Karpas-422 (cell line): ENCODE measurements around the gene KIF19. TPM values are rescaled to one million over a fixed set of nuclear protein-coding genes. Genes with fewer than 3 reads are reported as not detected.

Experiments used
- DNase-seq: peaks from one replicate; pipeline ENCODE4 v3.0.0-alpha.2; 2015
- H2AFZ ChIP-seq: fragments of 200-600 bp; sonication (generic); 2 replicates; pipeline ENCODE4 v1.6.1; 2014; ENCODE audit warnings: antibody characterized with exemption, low read length, mixed read lengths
- H3K27ac ChIP-seq: fragments of 200-600 bp; sonication (generic); 2 replicates; pipeline ENCODE4 v1.5.1; 2014; ENCODE audit warnings: mild to moderate bottlenecking, low read length, moderate library complexity
- H3K27me3 ChIP-seq: fragments of 200-600 bp; sonication (generic); 2 replicates; pipeline ENCODE4 v1.6.1; 2014; ENCODE audit warnings: low read length, mixed read lengths
- H3K36me3 ChIP-seq: fragments of 200-600 bp; sonication (generic); 2 replicates; pipeline ENCODE4 v1.6.1; 2014; ENCODE audit warnings: low read length, mixed read lengths; ENCODE audit not compliant: insufficient read depth
- H3K4me1 ChIP-seq: fragments of 200-600 bp; sonication (generic); 2 replicates; pipeline ENCODE4 v1.6.1; 2014; ENCODE audit warnings: mild to moderate bottlenecking, low read length, mixed read lengths
- H3K4me2 ChIP-seq: fragments of 200-600 bp; sonication (generic); 2 replicates; pipeline ENCODE4 v1.6.1; 2014; ENCODE audit warnings: low read length, low read depth, mild to moderate bottlenecking; ENCODE audit not compliant: poor library complexity, severe bottlenecking
- H3K4me3 ChIP-seq: fragments of 200-600 bp; sonication (generic); 2 replicates; pipeline ENCODE4 v1.5.1; 2014; ENCODE audit warnings: mild to moderate bottlenecking, antibody characterized with exemption, low read length, mixed read lengths
- H3K79me2 ChIP-seq: fragments of 200-600 bp; sonication (generic); 2 replicates; pipeline ENCODE4 v1.6.1; 2014; ENCODE audit warnings: mild to moderate bottlenecking, low read length, mixed read lengths
- H3K9ac ChIP-seq: fragments of 200-600 bp; sonication (generic); 2 replicates; pipeline ENCODE4 v1.6.0; 2014; ENCODE audit warnings: low read length
- H3K9me2 ChIP-seq: fragments of 200-600 bp; sonication (generic), shearing (Covaris generic); replicated peaks from 2 replicates; pipeline ENCODE4 v1.6.0; 2014; ENCODE audit warnings: mild to moderate bottlenecking, low read length, moderate library complexity; ENCODE audit not compliant: insufficient read depth
- H3K9me3 ChIP-seq: fragments of 300-700, 200-600 bp; sonication (generic); 2 replicates; pipeline ENCODE4 v1.6.1; 2014; ENCODE audit warnings: low read length, mixed read lengths
- H4K20me1 ChIP-seq: fragments of 200-600 bp; sonication (generic); 2 replicates; pipeline ENCODE4 v1.6.1; 2014; ENCODE audit warnings: mild to moderate bottlenecking, antibody characterized with exemption, low read length, low read depth; ENCODE audit not compliant: insufficient read depth
- total RNA-seq: library from RNA; depleted of rRNA; stranded (reverse); fragments of >200 nt; shearing (Covaris generic); gene quantifications from 2 replicates; pipeline ENCODE4 v1.2.3, GENCODE V29; 2014; ENCODE audit warnings: low replicate concordance

The KIF19 gene
- total RNA-seq, 1 experiment from 2014 or later = not detected

DNA sequence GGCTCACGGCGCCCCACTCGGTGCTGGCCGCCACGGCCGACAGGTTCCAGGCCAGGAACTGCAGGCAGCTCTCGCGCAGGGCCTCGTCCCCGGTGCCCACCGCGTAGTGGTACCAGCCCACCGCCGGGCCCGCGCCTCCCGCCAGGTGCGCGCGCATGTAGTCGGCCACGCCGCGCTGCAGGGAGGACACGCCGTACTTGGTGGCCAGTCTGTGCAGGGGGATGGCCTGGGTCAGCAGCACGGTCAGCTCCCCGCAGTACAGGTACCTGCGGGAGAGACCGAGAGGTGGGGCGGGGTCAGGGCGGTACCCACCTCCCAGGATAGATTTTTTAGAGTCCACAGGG lies 31.4 kb downstream of the KIF19 start:
- H3K27me3 ChIP-seq = no peaks in the 10 kb centered on the region

DNA sequence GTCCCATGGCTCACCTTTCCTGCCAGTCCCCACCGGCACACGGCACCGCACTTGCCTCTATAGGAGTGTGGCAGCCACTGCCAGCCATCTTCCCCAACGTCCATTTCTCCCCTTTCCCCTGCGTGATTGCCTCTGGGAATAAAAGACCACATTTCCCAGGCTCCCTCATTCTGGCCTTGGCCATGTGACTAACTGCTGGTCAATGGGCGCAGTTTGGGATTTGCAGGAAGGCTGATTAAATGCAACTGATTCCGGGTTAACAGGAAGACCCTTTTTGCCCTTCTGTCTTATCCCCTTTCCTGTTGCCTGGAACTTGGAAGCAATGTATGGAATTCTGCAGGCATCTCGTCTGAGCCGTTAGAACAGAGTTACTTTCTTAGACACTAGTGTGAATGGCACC lies 32.7 kb downstream of the KIF19 start:
- no peaks in the 10 kb centered on the region for H3K4me1 ChIP-seq
- H3K36me3 ChIP-seq = no peaks in the 10 kb centered on the region
- H3K79me2 ChIP-seq = no peaks in the 10 kb centered on the region
- no peaks in the 10 kb centered on the region for H4K20me1 ChIP-seq
- H3K27ac ChIP-seq = no peak overlapping the region
- H3K9me2 ChIP-seq = no peaks in the 10 kb centered on the region
- no peaks in the 10 kb centered on the region for H3K27me3 ChIP-seq
- H3K4me3 ChIP-seq = no peak overlapping the region
- H3K4me2 ChIP-seq = no peak overlapping the region
- H3K9me3 ChIP-seq = no peaks in the 10 kb centered on the region
- no peak overlapping the region for H2AFZ ChIP-seq
- no peak for DNase-seq
- no peak overlapping the region for H3K9ac ChIP-seq

More for the DNA sequence above, 31.4 kb downstream of the KIF19 start:
- H3K4me3 ChIP-seq = no peak overlapping the region
- H3K4me2 ChIP-seq = no peak overlapping the region
- no peaks in the 10 kb centered on the region for H3K4me1 ChIP-seq
- H3K9ac ChIP-seq = no peak overlapping the region
- H2AFZ ChIP-seq = no peak overlapping the region
- H3K36me3 ChIP-seq = no peaks in the 10 kb centered on the region
- H3K9me3 ChIP-seq = no peaks in the 10 kb centered on the region
- DNase-seq = no peak
- no peak overlapping the region for H3K27ac ChIP-seq
- no peaks in the 10 kb centered on the region for H3K79me2 ChIP-seq
- H4K20me1 ChIP-seq = no peaks in the 10 kb centered on the region
- H3K9me2 ChIP-seq = no peaks in the 10 kb centered on the region

DNA sequence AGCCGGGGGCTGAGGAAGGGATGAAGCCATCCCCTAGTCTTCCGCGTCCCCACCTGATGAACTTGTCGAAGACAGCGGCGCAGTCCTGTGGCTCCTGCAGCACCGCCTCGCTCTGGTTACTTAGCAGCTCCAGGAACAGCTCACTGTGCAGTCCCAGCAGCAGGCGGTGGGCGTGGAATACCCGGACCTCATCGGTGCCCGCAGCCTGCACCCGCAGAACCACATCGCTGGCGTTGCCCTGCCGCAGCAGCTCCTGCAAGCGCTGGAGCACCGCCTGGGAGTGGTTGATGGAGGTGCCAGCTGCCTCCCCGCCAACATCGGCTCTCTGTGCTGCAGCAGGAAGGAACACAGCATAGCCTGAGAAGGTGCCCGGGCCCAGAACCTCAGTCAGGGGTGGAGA lies 33.9 kb downstream of the KIF19 start:
- no peaks in the 10 kb centered on the region for H3K9me2 ChIP-seq
- H3K27ac ChIP-seq = no peak overlapping the region
- H3K27me3 ChIP-seq = no peaks in the 10 kb centered on the region
- no peaks in the 10 kb centered on the region for H3K36me3 ChIP-seq
- H3K9me3 ChIP-seq = no peaks in the 10 kb centered on the region
- H3K4me1 ChIP-seq = no peaks in the 10 kb centered on the region
- no peaks in the 10 kb centered on the region for H4K20me1 ChIP-seq
- H2AFZ ChIP-seq = no peak overlapping the region
- no peak overlapping the region for H3K4me2 ChIP-seq
- H3K9ac ChIP-seq = no peak overlapping the region
- DNase-seq = no peak
- no peak overlapping the region for H3K4me3 ChIP-seq
- no peaks in the 10 kb centered on the region for H3K79me2 ChIP-seq

DNA sequence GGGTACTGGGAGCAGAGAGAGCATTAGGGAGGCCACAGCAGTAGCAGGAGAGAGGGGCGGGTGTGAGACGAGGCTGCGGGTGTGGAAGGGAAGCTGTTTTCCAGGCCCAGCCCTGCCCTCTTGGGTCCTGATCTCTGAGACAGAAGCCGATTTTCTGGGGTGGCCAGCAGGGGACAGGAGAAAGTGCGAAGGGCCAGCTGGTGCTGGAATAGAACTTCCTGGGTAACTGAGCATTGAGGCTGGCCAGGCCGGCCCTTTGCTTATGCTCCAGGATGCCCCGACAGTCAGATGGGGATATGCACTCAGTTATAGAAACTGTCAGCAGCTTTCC lies 34.8 kb downstream of the KIF19 start:
- no peak for DNase-seq
- Histone ChIP-seq H3K4me2 (no peak overlapping the region), H3K4me1 (no peaks in the 10 kb centered on the region), H3K36me3 (no peaks in the 10 kb centered on the region), H3K27me3 (no peaks in the 10 kb centered on the region), H3K4me3 (no peak overlapping the region), H3K9ac (no peak overlapping the region), H2AFZ (no peak overlapping the region), H3K27ac (no peak overlapping the region), H3K79me2 (no peaks in the 10 kb centered on the region), H4K20me1 (no peaks in the 10 kb centered on the region), H3K9me3 (no peaks in the 10 kb centered on the region), H3K9me2 (no peaks in the 10 kb centered on the region)

DNA sequence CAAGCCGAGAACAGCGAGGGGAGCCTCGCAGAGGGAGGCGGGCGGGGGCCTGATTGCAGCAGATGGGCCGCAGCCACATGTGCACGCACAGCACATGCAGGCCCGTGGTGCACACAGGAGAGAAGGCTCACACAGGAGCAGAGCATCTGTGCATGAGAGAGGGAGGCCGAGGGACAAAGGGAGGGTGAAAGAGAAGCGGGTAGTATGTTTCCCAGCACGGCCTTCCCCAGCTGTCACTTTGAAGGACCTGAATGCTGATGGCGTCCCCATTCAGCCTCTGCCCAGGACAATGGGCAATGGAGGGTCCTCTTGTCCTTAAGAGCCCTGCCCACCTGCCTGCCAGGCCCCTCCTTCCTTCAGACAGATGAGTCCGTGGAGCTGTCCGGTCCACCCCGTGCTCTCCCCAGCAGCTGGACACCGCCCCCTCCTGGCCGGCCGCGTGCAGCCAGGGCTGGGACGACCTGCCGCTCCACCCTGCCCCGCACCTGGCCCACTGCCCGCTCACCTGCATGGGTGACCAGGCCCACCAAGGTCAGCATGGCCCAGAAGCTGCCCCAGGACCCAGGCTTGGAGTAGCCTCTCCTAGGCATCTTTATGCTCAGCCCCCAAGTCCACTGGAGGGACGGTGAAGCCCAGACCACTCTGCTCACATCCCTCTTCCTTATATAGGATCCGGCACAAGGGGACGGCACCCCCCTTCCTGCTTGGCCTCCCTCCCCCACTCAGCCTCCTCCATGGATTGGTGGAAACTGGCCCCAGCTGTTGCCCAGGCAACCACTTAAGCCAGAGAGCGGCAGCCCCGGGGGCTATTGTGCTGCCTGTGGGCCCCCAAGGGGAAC lies 35.4 kb downstream of the KIF19 start, which contains the start of gene BTBD17:
Gene BTBD17, minus strand, starts transcription at position 639 of the 839 bp plus-strand sequence. Its CDS starts 49 bp downstream, at position 590.
- H3K79me2 ChIP-seq = no peaks in the 10 kb centered on the region
- DNase-seq = peak; percentile 50
- H2AFZ ChIP-seq = no peak within 1 kb of the TSS
- no peak within 1 kb of the TSS for H3K27ac ChIP-seq
- H4K20me1 ChIP-seq = no peaks in the 10 kb centered on the region
- no peak within 1 kb of the TSS for H3K9ac ChIP-seq
- H3K4me3 ChIP-seq = no peak within 1 kb of the TSS
- no peaks in the 10 kb centered on the region for H3K27me3 ChIP-seq
- H3K36me3 ChIP-seq = no peaks in the 10 kb centered on the region
- no peaks in the 10 kb centered on the region for H3K9me2 ChIP-seq
- no peak within 1 kb of the TSS for H3K4me2 ChIP-seq
- no peaks in the 10 kb centered on the region for H3K9me3 ChIP-seq
- no peaks in the 10 kb centered on the region for H3K4me1 ChIP-seq

DNA sequence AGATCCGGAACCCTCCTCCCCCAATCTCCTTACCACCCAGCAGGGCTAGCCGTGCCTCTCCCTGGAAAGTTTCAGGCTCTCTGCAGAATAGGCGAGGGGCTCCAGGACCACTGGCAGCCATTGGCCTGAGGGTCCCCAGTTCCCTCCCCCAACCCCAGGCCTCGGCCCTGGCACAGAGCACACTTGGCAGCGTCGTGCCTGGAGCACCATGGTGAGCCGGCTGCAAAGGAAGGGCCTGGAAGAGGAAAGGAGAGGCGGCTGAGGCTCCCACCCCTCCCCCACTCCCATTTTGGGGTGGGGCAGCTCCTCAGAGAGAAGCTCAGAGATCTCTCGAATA lies 36.0 kb downstream of the KIF19 start:
- Histone ChIP-seq H3K27ac (no peak overlapping the region), H3K27me3 (no peaks in the 10 kb centered on the region)

DNA sequence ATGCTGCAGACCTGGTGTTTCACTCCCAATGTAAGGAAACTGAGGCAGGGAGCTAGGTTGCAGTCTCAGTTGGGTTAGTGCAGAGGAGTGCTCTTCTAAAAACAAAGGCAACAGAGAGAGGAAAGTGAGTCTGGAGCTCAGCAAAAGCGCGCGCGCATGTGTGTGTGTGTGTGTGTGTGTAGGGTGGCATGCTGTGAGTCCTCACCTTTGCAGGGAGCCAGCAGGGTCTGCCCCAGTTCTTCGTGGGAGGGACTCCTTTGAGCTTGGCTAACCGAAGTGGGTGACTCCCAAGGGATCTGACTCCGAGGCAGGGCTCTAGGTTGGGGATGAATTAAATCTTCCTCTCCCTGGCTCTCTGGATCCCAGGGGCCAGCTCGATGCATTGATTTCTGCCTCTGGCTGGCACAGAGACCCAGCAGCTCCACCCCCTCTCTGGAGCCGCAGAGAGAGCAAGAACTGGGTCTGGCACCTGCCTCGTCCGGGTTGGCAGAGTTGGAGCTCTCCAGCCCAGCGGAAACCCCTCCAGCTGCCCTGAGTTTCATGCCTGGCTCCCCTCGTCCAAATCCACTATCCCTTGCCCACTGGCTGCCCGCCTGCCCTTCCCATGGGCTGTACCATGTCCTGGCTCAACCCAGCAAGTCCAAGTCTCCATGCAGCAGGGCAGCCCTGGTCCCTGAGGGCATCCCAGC lies 36.9 kb downstream of the KIF19 start:
- H3K9ac ChIP-seq = no peak overlapping the region
- no peaks in the 10 kb centered on the region for H3K79me2 ChIP-seq
- no peaks in the 10 kb centered on the region for H3K27me3 ChIP-seq
- no peaks in the 10 kb centered on the region for H3K4me1 ChIP-seq
- H3K9me2 ChIP-seq = no peaks in the 10 kb centered on the region
- H4K20me1 ChIP-seq = no peaks in the 10 kb centered on the region
- H3K4me3 ChIP-seq = no peak overlapping the region
- no peak overlapping the region for H2AFZ ChIP-seq
- no peak overlapping the region for H3K4me2 ChIP-seq
- H3K36me3 ChIP-seq = no peaks in the 10 kb centered on the region
- H3K9me3 ChIP-seq = no peaks in the 10 kb centered on the region
- no peak overlapping the region for H3K27ac ChIP-seq
- DNase-seq = no peak

More for the DNA sequence above, 36.0 kb downstream of the KIF19 start:
- Histone ChIP-seq H3K4me2 (no peak overlapping the region), H2AFZ (no peak overlapping the region), H3K9me3 (no peaks in the 10 kb centered on the region), H4K20me1 (no peaks in the 10 kb centered on the region), H3K36me3 (no peaks in the 10 kb centered on the region), H3K9me2 (no peaks in the 10 kb centered on the region), H3K9ac (no peak overlapping the region), H3K4me1 (no peaks in the 10 kb centered on the region), H3K79me2 (no peaks in the 10 kb centered on the region), H3K4me3 (no peak overlapping the region)
- no peak for DNase-seq

DNA sequence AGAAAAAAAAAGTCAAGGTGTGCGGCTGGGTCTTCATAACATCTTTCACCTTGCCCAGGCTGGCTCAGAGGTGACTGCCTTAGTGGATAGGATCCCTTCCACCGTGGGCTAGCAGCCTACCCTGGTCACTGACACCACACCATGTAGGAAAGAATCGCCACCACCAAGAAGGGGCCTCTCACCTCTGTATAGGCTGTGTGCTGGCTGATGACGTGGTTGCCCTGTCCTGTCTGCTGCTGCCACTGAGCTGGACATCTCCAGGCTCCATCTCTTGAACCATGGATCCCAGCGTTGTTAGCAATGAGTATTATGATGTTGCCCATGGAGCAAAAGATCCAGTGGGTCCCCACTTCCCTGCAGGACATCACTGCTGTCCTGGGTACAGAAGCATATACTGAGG lies 41.2 kb downstream of the KIF19 start, which contains the start of gene GPR142:
Gene GPR142, plus strand, starts transcription at position 301 of the 400 bp plus-strand sequence. CDS start 2,035 bp downstream, outside the sequence.
- Histone ChIP-seq H2AFZ (no peak within 1 kb of the TSS), H3K27me3 (no peaks in the 10 kb centered on the region), H3K4me3 (no peak within 1 kb of the TSS), H3K9me3 (no peaks in the 10 kb centered on the region), H4K20me1 (0 out of 2 replicates have a peak, but pooled peaks cover 3% of the 10 kb centered on the region), H3K36me3 (no peaks in the 10 kb centered on the region), H3K9ac (no peak within 1 kb of the TSS), H3K79me2 (no peaks in the 10 kb centered on the region), H3K27ac (no peak within 1 kb of the TSS), H3K4me1 (no peaks in the 10 kb centered on the region), H3K9me2 (no peaks in the 10 kb centered on the region), H3K4me2 (no peak within 1 kb of the TSS)
- no peak for DNase-seq
